Epithelial cell of esophagus (primary cell): Measurements from ENCODE around the gene CUL4A.
"Not testable (repeated sequence)": the region's sequence is repeated elsewhere in the genome, so short reads cannot be mapped to it uniquely, and the experiment has no call there.

Source experiments
- DNase-seq: peaks from one replicate; pipeline ENCODE4 v3.0.0; 2010; ENCODE audit warnings: low read depth
- H3K4me3 ChIP-seq: 2 replicates; pipeline ENCODE4 v1.5.1; 2011; ENCODE audit warnings: mild to moderate bottlenecking, low read length, control low read depth
- TF ChIP-seq, protein P1 (sequence below): IDR thresholded peaks from 2 replicates; pipeline ENCODE4 v1.5.1; 2011; ENCODE audit warnings: low read depth, mild to moderate bottlenecking, low read length, control low read depth, inconsistent platforms; ENCODE audit not compliant: insufficient read depth; ENCODE audit errors: missing control alignments

The CUL4A gene

DNA sequence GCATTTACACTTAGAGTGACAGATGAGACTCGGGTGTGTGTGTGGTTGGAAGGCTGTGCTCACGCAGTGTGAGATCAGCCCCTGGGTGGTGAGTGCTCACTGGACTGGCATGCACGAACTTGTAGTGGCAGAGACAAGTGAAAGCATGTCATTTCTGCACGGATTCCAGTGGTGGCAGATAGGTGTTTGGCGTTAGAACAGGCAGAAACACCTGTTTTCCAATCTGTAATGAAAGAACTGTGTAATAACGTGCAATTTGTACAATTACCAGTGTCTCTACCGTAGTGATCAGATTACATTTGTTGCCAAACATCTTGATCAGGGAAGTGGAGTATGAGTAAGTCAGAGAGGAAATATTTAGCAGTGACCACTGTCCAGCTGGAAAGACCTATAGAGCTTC lies 95.8 kb downstream of the CUL4A start:
- H3K4me3 ChIP-seq, result no peak overlapping the region
- peak; percentile 98 for DNase-seq
- TF ChIP-seq, protein P1, sequence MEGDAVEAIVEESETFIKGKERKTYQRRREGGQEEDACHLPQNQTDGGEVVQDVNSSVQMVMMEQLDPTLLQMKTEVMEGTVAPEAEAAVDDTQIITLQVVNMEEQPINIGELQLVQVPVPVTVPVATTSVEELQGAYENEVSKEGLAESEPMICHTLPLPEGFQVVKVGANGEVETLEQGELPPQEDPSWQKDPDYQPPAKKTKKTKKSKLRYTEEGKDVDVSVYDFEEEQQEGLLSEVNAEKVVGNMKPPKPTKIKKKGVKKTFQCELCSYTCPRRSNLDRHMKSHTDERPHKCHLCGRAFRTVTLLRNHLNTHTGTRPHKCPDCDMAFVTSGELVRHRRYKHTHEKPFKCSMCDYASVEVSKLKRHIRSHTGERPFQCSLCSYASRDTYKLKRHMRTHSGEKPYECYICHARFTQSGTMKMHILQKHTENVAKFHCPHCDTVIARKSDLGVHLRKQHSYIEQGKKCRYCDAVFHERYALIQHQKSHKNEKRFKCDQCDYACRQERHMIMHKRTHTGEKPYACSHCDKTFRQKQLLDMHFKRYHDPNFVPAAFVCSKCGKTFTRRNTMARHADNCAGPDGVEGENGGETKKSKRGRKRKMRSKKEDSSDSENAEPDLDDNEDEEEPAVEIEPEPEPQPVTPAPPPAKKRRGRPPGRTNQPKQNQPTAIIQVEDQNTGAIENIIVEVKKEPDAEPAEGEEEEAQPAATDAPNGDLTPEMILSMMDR, result no peak

GRCh38 chr13:113307491-113307890 lies 98.1 kb downstream of the CUL4A start:
- H3K4me3 ChIP-seq, result no peak overlapping the region
- no peak for DNase-seq

GRCh38 chr13:113309473-113309872 lies 100.1 kb downstream of the CUL4A start:
- no peak overlapping the region for H3K4me3 ChIP-seq
- no peak for DNase-seq
- TF ChIP-seq, protein P1, result no peak

More at GRCh38 chr13:113307491-113307890, 98.1 kb downstream of the CUL4A start:
- TF ChIP-seq, protein P1, result no peak

DNA sequence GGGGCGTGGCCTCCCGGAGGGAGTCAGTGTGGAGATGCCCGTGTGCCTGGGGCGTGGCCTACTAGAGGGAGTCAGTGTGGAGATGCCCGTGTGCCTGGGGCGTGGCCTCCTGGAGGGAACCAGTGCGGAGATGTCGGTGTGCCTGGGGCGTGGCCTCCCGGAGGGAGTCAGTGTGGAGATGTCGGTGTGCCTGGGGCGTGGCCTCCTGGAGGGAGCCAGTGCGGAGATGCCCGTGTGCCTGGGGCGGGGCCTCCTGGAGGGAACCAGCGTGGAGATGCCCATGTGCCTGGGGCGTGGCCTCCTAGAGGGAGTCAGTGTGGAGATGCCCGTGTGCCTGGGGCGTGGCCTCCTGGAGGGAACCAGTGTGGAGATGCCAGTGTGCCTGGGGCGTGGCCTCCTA lies 104.7 kb downstream of the CUL4A start:
- DNase-seq, H3K4me3 ChIP-seq: not testable (repeated sequence)

- not testable (repeated sequence) for DNase-seq, H3K4me3 ChIP-seq
Measured at GRCh38 chr13:113314895-113315470, 105.6 kb downstream of the CUL4A start.

GRCh38 chr13:113315992-113316391 lies 106.6 kb downstream of the CUL4A start:
- TF ChIP-seq, protein P1, result no peak
- DNase-seq, result no peak
- no peak overlapping the region for H3K4me3 ChIP-seq
